ENCODE data around the gene CEACAM18.
"Not testable (repeated sequence)": the region's sequence is repeated elsewhere in the genome, so short reads cannot be mapped to it uniquely, and the experiment has no call there.

Gene CEACAM18

DNA sequence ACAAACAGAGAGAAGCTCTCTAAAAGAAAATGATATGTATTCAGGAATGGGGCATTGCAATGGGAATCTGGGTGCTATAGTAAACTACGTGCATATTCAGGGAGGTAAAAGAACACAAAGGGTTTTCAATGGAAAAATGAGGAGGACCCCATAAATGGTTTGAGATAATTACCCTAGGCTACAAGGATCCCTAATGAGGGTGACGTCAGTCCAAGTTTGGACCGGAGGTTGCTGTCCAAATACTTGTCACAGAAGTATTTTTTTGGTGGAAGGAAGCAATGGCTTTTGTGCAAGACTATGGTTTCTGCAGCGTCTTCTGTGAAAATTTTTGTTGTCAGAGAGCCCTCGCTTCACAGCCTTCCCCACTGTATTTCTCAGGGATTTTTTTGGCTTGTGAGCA, 995 bp upstream of the CEACAM18 start:
- Histone ChIP-seq H3K36me3 (ENCODE audit: control insufficient read depth, insufficient read depth, low read length, severe bottlenecking) (no peaks in the 10 kb centered on the region), H3K4me1 (ENCODE audit: control insufficient read depth, insufficient read depth, low read length) (no peaks in the 10 kb centered on the region), H3K27me3 (replicated peaks; ENCODE audit: control insufficient read depth, insufficient read depth, low read length) (peaks cover 14% of the 10 kb centered on the region), H3K9me3 (ENCODE audit: control insufficient read depth, low read length) (no peaks in the 10 kb centered on the region), H3K4me3 (ENCODE audit: low read length) (no peak overlapping the region), H3K9ac (ENCODE audit: low read length) (no peak overlapping the region)
- no peak for DNase-seq (ENCODE audit: low read depth)

GRCh38 chr19:51479531-51480331, 1.4 kb downstream of the CEACAM18 start:
- Histone ChIP-seq H3K36me3 (ENCODE audit: control insufficient read depth, insufficient read depth, low read length, severe bottlenecking) (no peaks in the 10 kb centered on the region), H3K9me3 (ENCODE audit: control insufficient read depth, low read length) (no peaks in the 10 kb centered on the region), H3K4me1 (ENCODE audit: control insufficient read depth, insufficient read depth, low read length) (no peaks in the 10 kb centered on the region), H3K4me3 (ENCODE audit: low read length) (no peak overlapping the region), H3K9ac (ENCODE audit: low read length) (no peak overlapping the region), H3K27me3 (replicated peaks; ENCODE audit: control insufficient read depth, insufficient read depth, low read length) (peaks cover 8% of the 10 kb centered on the region)
- no peak for DNase-seq (ENCODE audit: low read depth)

- H3K9me3 ChIP-seq (ENCODE audit: control insufficient read depth, low read length): no peaks in the 10 kb centered on the region
- H3K27me3 ChIP-seq (replicated peaks; ENCODE audit: control insufficient read depth, insufficient read depth, low read length): peaks cover 7% of the 10 kb centered on the region
- peak; percentile 4 for DNase-seq (ENCODE audit: low read depth)
- no peak overlapping the region for H3K4me3 ChIP-seq (ENCODE audit: low read length)
- H3K9ac ChIP-seq (ENCODE audit: low read length): no peak overlapping the region
- no peaks in the 10 kb centered on the region for H3K36me3 ChIP-seq (ENCODE audit: control insufficient read depth, insufficient read depth, low read length, severe bottlenecking)
- no peaks in the 10 kb centered on the region for H3K4me1 ChIP-seq (ENCODE audit: control insufficient read depth, insufficient read depth, low read length)
Measured at GRCh38 chr19:51480590-51480989, 2.3 kb downstream of the CEACAM18 start.

GRCh38 chr19:51485960-51486660, 7.8 kb downstream of the CEACAM18 start:
- Histone ChIP-seq H3K4me1 (ENCODE audit: control insufficient read depth, insufficient read depth, low read length) (no peaks in the 10 kb centered on the region), H3K9ac (ENCODE audit: low read length) (no peak overlapping the region), H3K4me3 (ENCODE audit: low read length) (no peak overlapping the region), H3K36me3 (ENCODE audit: control insufficient read depth, insufficient read depth, low read length, severe bottlenecking) (no peaks in the 10 kb centered on the region), H3K27me3 (replicated peaks; ENCODE audit: control insufficient read depth, insufficient read depth, low read length) (no peaks in the 10 kb centered on the region), H3K9me3 (ENCODE audit: control insufficient read depth, low read length) (no peaks in the 10 kb centered on the region)
- DNase-seq (ENCODE audit: low read depth): no peak

GRCh38 chr19:51488491-51488890, 10.2 kb downstream of the CEACAM18 start:
- DNase-seq (ENCODE audit: low read depth): no peak
- Histone ChIP-seq H3K4me1 (ENCODE audit: control insufficient read depth, insufficient read depth, low read length) (no peaks in the 10 kb centered on the region), H3K9ac (ENCODE audit: low read length) (no peak overlapping the region), H3K27me3 (replicated peaks; ENCODE audit: control insufficient read depth, insufficient read depth, low read length) (no peaks in the 10 kb centered on the region), H3K4me3 (ENCODE audit: low read length) (no peak overlapping the region), H3K9me3 (ENCODE audit: control insufficient read depth, low read length) (no peaks in the 10 kb centered on the region), H3K36me3 (ENCODE audit: control insufficient read depth, insufficient read depth, low read length, severe bottlenecking) (no peaks in the 10 kb centered on the region)

GRCh38 chr19:51489113-51489512, 10.8 kb downstream of the CEACAM18 start:
- Histone ChIP-seq H3K9ac (ENCODE audit: low read length) (no peak overlapping the region), H3K36me3 (ENCODE audit: control insufficient read depth, insufficient read depth, low read length, severe bottlenecking) (no peaks in the 10 kb centered on the region), H3K4me1 (ENCODE audit: control insufficient read depth, insufficient read depth, low read length) (no peaks in the 10 kb centered on the region), H3K27me3 (replicated peaks; ENCODE audit: control insufficient read depth, insufficient read depth, low read length) (no peaks in the 10 kb centered on the region), H3K9me3 (ENCODE audit: control insufficient read depth, low read length) (no peaks in the 10 kb centered on the region), H3K4me3 (ENCODE audit: low read length) (no peak overlapping the region)
- DNase-seq (ENCODE audit: low read depth): no peak

- Histone ChIP-seq H3K27me3 (replicated peaks; ENCODE audit: control insufficient read depth, insufficient read depth, low read length) (no peaks in the 10 kb centered on the region), H3K9me3 (ENCODE audit: control insufficient read depth, low read length) (no peaks in the 10 kb centered on the region), H3K4me1 (ENCODE audit: control insufficient read depth, insufficient read depth, low read length) (no peaks in the 10 kb centered on the region), H3K36me3 (ENCODE audit: control insufficient read depth, insufficient read depth, low read length, severe bottlenecking) (no peaks in the 10 kb centered on the region), H3K9ac (ENCODE audit: low read length) (no peak overlapping the region), H3K4me3 (ENCODE audit: low read length) (no peak overlapping the region)
- DNase-seq (ENCODE audit: low read depth): no peak
Measured at GRCh38 chr19:51490676-51491075, 12.3 kb downstream of the CEACAM18 start.

- H3K27me3 ChIP-seq (replicated peaks; ENCODE audit: control insufficient read depth, insufficient read depth, low read length): no peaks in the 10 kb centered on the region
- no peaks in the 10 kb centered on the region for H3K9me3 ChIP-seq (ENCODE audit: control insufficient read depth, low read length)
- H3K9ac ChIP-seq (ENCODE audit: low read length): no peak overlapping the region
Measured at GRCh38 chr19:51491586-51491985, 13.2 kb downstream of the CEACAM18 start.

GRCh38 chr19:51493776-51494175, 15.4 kb downstream of the CEACAM18 start:
- no peak for DNase-seq (ENCODE audit: low read depth)
- H3K9ac ChIP-seq (ENCODE audit: low read length): no peak overlapping the region
- no peaks in the 10 kb centered on the region for H3K9me3 ChIP-seq (ENCODE audit: control insufficient read depth, low read length)
- H3K4me3 ChIP-seq (ENCODE audit: low read length): no peak overlapping the region
- H3K4me1 ChIP-seq (ENCODE audit: control insufficient read depth, insufficient read depth, low read length): no peaks in the 10 kb centered on the region
- H3K27me3 ChIP-seq (replicated peaks; ENCODE audit: control insufficient read depth, insufficient read depth, low read length): peaks cover 5% of the 10 kb centered on the region
- no peaks in the 10 kb centered on the region for H3K36me3 ChIP-seq (ENCODE audit: control insufficient read depth, insufficient read depth, low read length, severe bottlenecking)

More at GRCh38 chr19:51491586-51491985, 13.2 kb downstream of the CEACAM18 start:
- DNase-seq (ENCODE audit: low read depth): no peak
- no peak overlapping the region for H3K4me3 ChIP-seq (ENCODE audit: low read length)
- H3K36me3 ChIP-seq (ENCODE audit: control insufficient read depth, insufficient read depth, low read length, severe bottlenecking): no peaks in the 10 kb centered on the region
- H3K4me1 ChIP-seq (ENCODE audit: control insufficient read depth, insufficient read depth, low read length): no peaks in the 10 kb centered on the region

DNA sequence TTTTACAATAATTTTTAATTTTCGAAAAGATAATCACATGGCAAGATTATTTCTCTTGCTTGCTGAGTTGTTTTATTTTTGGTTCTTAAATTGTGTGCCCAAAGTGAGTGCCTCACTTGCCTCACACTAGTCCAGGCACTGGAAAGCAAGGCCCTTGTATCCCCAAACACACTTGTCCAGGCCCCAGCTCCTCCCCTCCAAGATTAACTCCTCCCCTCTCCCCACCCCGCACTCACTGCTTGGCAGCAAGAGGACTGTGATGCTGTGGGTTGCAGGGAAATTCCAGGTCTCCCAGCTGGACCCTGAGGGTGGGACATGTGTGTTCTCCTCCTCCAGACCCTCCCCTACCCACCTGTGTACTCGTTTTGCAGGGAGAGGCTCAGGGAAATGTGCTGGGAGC, 19.3 kb downstream of the CEACAM18 start:
- H3K27me3 ChIP-seq (replicated peaks; ENCODE audit: control insufficient read depth, insufficient read depth, low read length): peaks cover 10% of the 10 kb centered on the region
- H3K4me1 ChIP-seq (ENCODE audit: control insufficient read depth, insufficient read depth, low read length): no peaks in the 10 kb centered on the region
- no peak for DNase-seq (ENCODE audit: low read depth)
- H3K4me3 ChIP-seq (ENCODE audit: low read length): no peak overlapping the region
- no peak overlapping the region for H3K9ac ChIP-seq (ENCODE audit: low read length)
- H3K36me3 ChIP-seq (ENCODE audit: control insufficient read depth, insufficient read depth, low read length, severe bottlenecking): no peaks in the 10 kb centered on the region
- no peaks in the 10 kb centered on the region for H3K9me3 ChIP-seq (ENCODE audit: control insufficient read depth, low read length)

DNA sequence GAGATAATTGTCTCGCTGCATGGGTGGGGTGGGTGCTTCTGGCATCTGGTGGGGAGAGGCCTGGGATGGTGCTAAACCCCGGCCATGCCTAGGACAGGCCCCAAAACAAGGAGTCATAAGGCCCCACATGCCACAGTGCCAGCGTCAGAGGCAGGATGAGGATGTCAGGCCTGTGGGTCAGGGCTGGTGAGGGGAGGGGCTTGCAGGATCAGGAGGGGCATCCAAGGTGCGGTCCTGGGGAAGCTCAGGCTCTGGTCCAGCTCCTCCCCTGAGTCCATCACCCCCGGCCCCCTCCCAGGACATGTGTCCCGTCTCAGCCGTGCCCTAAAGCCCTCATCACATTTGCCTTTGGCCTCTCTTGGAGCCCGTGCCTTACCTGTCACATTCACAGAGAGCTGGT, 22.6 kb downstream of the CEACAM18 start:
- H3K9ac ChIP-seq (ENCODE audit: low read length); H3K36me3 ChIP-seq (ENCODE audit: control insufficient read depth, insufficient read depth, low read length, severe bottlenecking); H3K9me3 ChIP-seq (ENCODE audit: control insufficient read depth, low read length); H3K4me3 ChIP-seq (ENCODE audit: low read length); H3K27me3 ChIP-seq (replicated peaks; ENCODE audit: control insufficient read depth, insufficient read depth, low read length); H3K4me1 ChIP-seq (ENCODE audit: control insufficient read depth, insufficient read depth, low read length); DNase-seq (ENCODE audit: low read depth): not testable (repeated sequence)

Measured in adipocyte (in vitro differentiated cells).